Measurements from ENCODE around the gene RAB17.

The RAB17 gene

DNA sequence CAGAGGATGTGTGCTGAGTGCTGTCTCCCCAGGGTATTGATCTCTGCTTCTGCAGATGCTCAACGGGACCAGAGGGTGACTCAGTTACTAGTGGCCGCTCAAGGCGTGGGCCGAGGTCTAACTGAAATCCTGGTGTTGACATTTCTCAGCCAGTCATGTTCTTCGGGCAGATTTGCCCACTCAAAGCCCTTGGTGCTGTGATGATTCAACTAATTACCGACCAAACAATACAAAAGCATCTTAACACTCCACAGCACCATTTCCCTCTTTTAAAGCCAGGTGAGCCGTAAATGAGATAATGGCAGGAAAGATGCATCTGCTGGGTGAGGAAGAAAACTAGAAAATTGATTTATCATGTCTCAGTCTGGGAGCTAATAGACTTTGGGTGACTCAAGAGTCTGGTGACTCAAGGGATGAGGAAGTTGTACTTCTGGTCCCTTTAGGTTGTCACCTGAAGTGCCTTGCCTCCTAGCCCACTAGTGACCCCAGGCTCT is 56.8 kb downstream of the RAB17 start:
- Histone ChIP-seq H3K4me3 (ENCODE audit: low read length, poor library complexity, severe bottlenecking) (no peak overlapping the region), H3K36me3 (ENCODE audit: insufficient read depth, low read length) (no peaks in the 10 kb centered on the region), H3K9me3 (ENCODE audit: insufficient read depth, low read depth, low read length) (no peaks in the 10 kb centered on the region), H4K20me1 (ENCODE audit: insufficient read depth, low read length, poor library complexity, severe bottlenecking) (no peaks in the 10 kb centered on the region), H3F3A (ENCODE audit: low read depth) (no peaks in the 10 kb centered on the region), H2AFZ (ENCODE audit: low read length) (no peak overlapping the region), H3K4me1 (ENCODE audit: insufficient read depth, low read length, poor library complexity, severe bottlenecking) (no peaks in the 10 kb centered on the region), H3K27me3 (ENCODE audit: insufficient read depth, low read length, poor library complexity, severe bottlenecking) (no peaks in the 10 kb centered on the region), H3K79me2 (ENCODE audit: insufficient read depth, low read length) (no peaks in the 10 kb centered on the region), H3K4me2 (ENCODE audit: low read depth, low read length, poor library complexity, severe bottlenecking) (no peak overlapping the region), H3K9ac (ENCODE audit: low read depth, low read length, poor library complexity, severe bottlenecking) (no peak overlapping the region), H3K9me2 (replicated peaks; ENCODE audit: low read depth, low read length) (no peaks in the 10 kb centered on the region)
- TF ChIP-seq, protein P1, sequence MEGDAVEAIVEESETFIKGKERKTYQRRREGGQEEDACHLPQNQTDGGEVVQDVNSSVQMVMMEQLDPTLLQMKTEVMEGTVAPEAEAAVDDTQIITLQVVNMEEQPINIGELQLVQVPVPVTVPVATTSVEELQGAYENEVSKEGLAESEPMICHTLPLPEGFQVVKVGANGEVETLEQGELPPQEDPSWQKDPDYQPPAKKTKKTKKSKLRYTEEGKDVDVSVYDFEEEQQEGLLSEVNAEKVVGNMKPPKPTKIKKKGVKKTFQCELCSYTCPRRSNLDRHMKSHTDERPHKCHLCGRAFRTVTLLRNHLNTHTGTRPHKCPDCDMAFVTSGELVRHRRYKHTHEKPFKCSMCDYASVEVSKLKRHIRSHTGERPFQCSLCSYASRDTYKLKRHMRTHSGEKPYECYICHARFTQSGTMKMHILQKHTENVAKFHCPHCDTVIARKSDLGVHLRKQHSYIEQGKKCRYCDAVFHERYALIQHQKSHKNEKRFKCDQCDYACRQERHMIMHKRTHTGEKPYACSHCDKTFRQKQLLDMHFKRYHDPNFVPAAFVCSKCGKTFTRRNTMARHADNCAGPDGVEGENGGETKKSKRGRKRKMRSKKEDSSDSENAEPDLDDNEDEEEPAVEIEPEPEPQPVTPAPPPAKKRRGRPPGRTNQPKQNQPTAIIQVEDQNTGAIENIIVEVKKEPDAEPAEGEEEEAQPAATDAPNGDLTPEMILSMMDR (conservative IDR thresholded peaks at IDR 0.05; ENCODE audit: low read length), result no peak
- no peak for TF ChIP-seq EZH2phosphoT487 (IDR thresholded peaks at IDR 0.05; ENCODE audit: borderline replicate concordance)

DNA sequence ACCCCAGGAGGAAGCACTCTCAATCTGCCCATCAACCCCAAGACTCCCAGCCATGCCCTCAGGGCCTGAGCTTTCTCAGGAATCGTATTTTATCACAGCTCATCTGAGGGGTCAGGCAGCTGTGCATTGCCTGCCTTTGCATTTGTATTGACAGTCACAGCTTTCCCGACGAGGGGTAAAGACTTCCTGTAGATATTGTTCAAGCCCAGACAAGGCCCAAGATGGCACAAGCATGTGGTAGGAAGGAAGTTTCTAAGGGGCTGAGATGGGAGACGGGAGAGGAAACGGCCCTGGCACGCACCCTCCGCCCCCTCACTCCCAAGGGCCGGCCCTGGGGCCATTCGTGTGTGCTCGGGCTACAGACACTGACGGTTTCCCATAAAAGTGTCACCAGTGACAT is 58.4 kb downstream of the RAB17 start:
- Histone ChIP-seq H2AFZ (ENCODE audit: low read length) (no peak overlapping the region), H3K9ac (ENCODE audit: low read depth, low read length, poor library complexity, severe bottlenecking) (no peak overlapping the region), H3K4me2 (ENCODE audit: low read depth, low read length, poor library complexity, severe bottlenecking) (no peak overlapping the region), H3K27me3 (ENCODE audit: insufficient read depth, low read length, poor library complexity, severe bottlenecking) (no peaks in the 10 kb centered on the region), H3K4me3 (ENCODE audit: low read length, poor library complexity, severe bottlenecking) (no peak overlapping the region), H3K9me3 (ENCODE audit: insufficient read depth, low read depth, low read length) (no peaks in the 10 kb centered on the region), H3K36me3 (ENCODE audit: insufficient read depth, low read length) (no peaks in the 10 kb centered on the region), H3K79me2 (ENCODE audit: insufficient read depth, low read length) (no peaks in the 10 kb centered on the region), H3F3A (ENCODE audit: low read depth) (no peaks in the 10 kb centered on the region), H3K4me1 (ENCODE audit: insufficient read depth, low read length, poor library complexity, severe bottlenecking) (no peaks in the 10 kb centered on the region), H4K20me1 (ENCODE audit: insufficient read depth, low read length, poor library complexity, severe bottlenecking) (no peaks in the 10 kb centered on the region), H3K9me2 (replicated peaks; ENCODE audit: low read depth, low read length) (no peaks in the 10 kb centered on the region)
- no peak for TF ChIP-seq EZH2phosphoT487 (IDR thresholded peaks at IDR 0.05; ENCODE audit: borderline replicate concordance)
- TF ChIP-seq, protein P1 (conservative IDR thresholded peaks at IDR 0.05; ENCODE audit: low read length), result no peak

DNA sequence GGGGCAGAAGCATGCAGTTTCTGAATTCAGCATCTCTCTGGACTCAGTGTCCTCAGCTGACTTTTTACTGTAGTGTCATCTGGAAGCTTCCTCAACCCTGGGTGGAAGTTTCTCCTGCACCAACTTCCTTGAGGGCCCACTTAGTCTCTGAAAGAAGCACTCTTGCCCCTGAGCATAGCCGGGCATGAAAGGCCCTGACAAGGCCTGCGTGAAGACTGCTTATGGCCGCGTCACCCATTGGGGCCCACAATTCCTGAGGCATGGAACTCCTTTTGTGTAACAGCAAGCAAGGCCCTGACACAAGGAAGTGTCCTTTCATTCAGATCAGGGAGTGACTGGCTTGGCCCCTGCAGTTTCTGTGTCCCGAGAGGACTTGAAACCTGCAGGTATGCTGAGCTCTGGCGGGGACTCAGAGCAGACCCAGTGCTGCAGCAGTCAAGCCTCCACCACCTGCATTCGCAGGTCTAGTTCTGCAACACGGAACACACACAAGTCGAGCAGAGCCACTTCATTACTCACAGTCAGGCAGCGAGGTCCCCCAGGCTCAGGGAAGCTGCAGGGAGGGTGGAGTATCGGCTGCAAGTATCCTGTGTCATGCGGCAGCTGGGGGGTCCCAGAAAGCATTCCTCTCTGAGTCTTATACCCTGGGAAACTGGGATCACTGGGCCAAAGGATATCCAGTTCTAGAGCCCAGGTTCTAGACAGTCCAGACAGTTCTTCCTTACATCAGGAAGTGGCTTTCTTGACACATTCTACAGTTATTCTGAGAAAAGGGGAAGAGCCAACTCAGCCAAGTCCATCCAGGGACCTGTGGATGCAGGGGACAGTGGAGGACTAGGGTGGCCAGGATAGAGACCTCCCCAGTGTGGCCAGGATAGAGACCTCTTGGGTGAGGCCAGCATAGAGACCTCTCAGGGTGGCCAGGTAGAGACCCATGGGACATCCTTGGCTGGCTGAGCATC is 59.8 kb downstream of the RAB17 start:
- H3K4me1 ChIP-seq (ENCODE audit: insufficient read depth, low read length, poor library complexity, severe bottlenecking), result no peaks in the 10 kb centered on the region
- H3K4me3 ChIP-seq (ENCODE audit: low read length, poor library complexity, severe bottlenecking), result no peak overlapping the region
- H3K36me3 ChIP-seq (ENCODE audit: insufficient read depth, low read length), result no peaks in the 10 kb centered on the region
- H3K9me2 ChIP-seq (replicated peaks; ENCODE audit: low read depth, low read length), result no peaks in the 10 kb centered on the region
- H4K20me1 ChIP-seq (ENCODE audit: insufficient read depth, low read length, poor library complexity, severe bottlenecking), result no peaks in the 10 kb centered on the region
- no peaks in the 10 kb centered on the region for H3F3A ChIP-seq (ENCODE audit: low read depth)
- H2AFZ ChIP-seq (ENCODE audit: low read length), result no peak overlapping the region
- no peak overlapping the region for H3K4me2 ChIP-seq (ENCODE audit: low read depth, low read length, poor library complexity, severe bottlenecking)
- H3K79me2 ChIP-seq (ENCODE audit: insufficient read depth, low read length), result no peaks in the 10 kb centered on the region
- H3K9ac ChIP-seq (ENCODE audit: low read depth, low read length, poor library complexity, severe bottlenecking), result no peak overlapping the region
- no peak for TF ChIP-seq EZH2phosphoT487 (IDR thresholded peaks at IDR 0.05; ENCODE audit: borderline replicate concordance)
- no peaks in the 10 kb centered on the region for H3K27me3 ChIP-seq (ENCODE audit: insufficient read depth, low read length, poor library complexity, severe bottlenecking)
- H3K9me3 ChIP-seq (ENCODE audit: insufficient read depth, low read depth, low read length), result no peaks in the 10 kb centered on the region
